Natural killer cell (primary cell): ENCODE data around the gene TTC7B. TPM values are rescaled to one million over a fixed set of nuclear protein-coding genes. Genes with fewer than 3 reads are reported as not detected.

Experiments used
- ATAC-seq, 3 donors: fragments of 150-1000 bp in 2 of 3; fragments of 200-7000 bp in 1 of 3; cut with Tn5 transposase; 1 replicate in 1 of 3; 2 replicates in 2 of 3; pipeline ENCODE4 v1.10.0; 2021; ENCODE audit warnings: mild to moderate bottlenecking in 2 of 3, moderate library complexity in 2 of 3
- DNase-seq, 2 donors: peaks; one replicate each; pipeline versions ENCODE4 v3.0.0 to v3.0.0-alpha.2; 2013 to 2021; ENCODE audit warnings: mixed read lengths in 1 of 2
- H3K27ac ChIP-seq: one replicate; pipeline ENCODE4 v1.5.1; 2013; ENCODE audit warnings: mild to moderate bottlenecking, low read length
- H3K27me3 ChIP-seq: one replicate; pipeline ENCODE4 v1.6.1; 2013; ENCODE audit warnings: low read length; ENCODE audit not compliant: control insufficient read depth, insufficient read depth
- H3K36me3 ChIP-seq: one replicate; pipeline ENCODE4 v1.6.1; 2013; ENCODE audit warnings: low read length; ENCODE audit not compliant: control insufficient read depth, insufficient read depth
- H3K4me1 ChIP-seq: one replicate; pipeline ENCODE4 v1.6.1; 2013; ENCODE audit warnings: low read length; ENCODE audit not compliant: control insufficient read depth, insufficient read depth
- H3K4me3 ChIP-seq: one replicate; pipeline ENCODE4 v1.5.1; 2013; ENCODE audit warnings: low read length
- H3K9me3 ChIP-seq: one replicate; pipeline ENCODE4 v1.6.1; 2013; ENCODE audit warnings: low read length; ENCODE audit not compliant: control insufficient read depth, insufficient read depth
- H3K27ac Mint-ChIP-seq, 2 donors: one replicate each; pipeline ENCODE4 v1.8.0; 2022; ENCODE audit warnings: mild to moderate bottlenecking in 2 of 2, mixed read lengths in 2 of 2, moderate library complexity in 1 of 2
- H3K27me3 Mint-ChIP-seq, 2 donors: one replicate each; pipeline ENCODE4 v1.8.0; 2022; ENCODE audit warnings: low read depth in 2 of 2, mixed read lengths in 2 of 2
- H3K36me3 Mint-ChIP-seq: one replicate; pipeline ENCODE4 v1.8.0; 2022; ENCODE audit warnings: mixed read lengths
- H3K4me1 Mint-ChIP-seq, 2 donors: one replicate each; pipeline ENCODE4 v1.8.0; 2022; ENCODE audit warnings: mixed read lengths in 2 of 2
- H3K4me3 Mint-ChIP-seq: one replicate; pipeline ENCODE4 v1.8.0; 2022; ENCODE audit warnings: mild to moderate bottlenecking, moderate library complexity, mixed read lengths
- H3K9me3 Mint-ChIP-seq, 2 donors: one replicate each; pipeline ENCODE4 v1.8.0; 2022; ENCODE audit warnings: mixed read lengths in 2 of 2
- WGBS: methylation state at CpG from one replicate; pipeline ENCODE4 v1.1.7; 2013; ENCODE audit warnings: missing lambda C conversion rate; ENCODE audit not compliant: insufficient coverage; 5-methylcytosine and 5-hydroxymethylcytosine counted together
- intact Hi-C: fragments of 100-400 bp; cut with micrococcal nuclease; formaldehyde crosslinking; loops from one replicate; pipeline ENCODE4 v1.14.2; 2022
- total RNA-seq, 4 donors: library from RNA; stranded (reverse); fragments of 120-200 nt in 1 of 4; gene quantifications; one replicate each; pipeline versions ENCODE4 v1.2.3 to v1.2.4, GENCODE V29; 2013 to 2022
- TF ChIP-seq, protein P1 (sequence below): fragments of 200-600 bp; IDR thresholded peaks from one replicate; pipeline ENCODE4 v1.8.0; 2022; ENCODE audit warnings: antibody characterized with exemption

Gene TTC7B
- total RNA-seq, 3 donors from 2014 or later (not counting 1 experiment from before 2014, with no cell fraction given): 1.7 to 17.2 (median 5.9) TPM

- no peaks in the 10 kb centered on the region for H3K36me3 ChIP-seq
- DNase-seq (no peak), ATAC-seq (no peak)
- no peak overlapping the region for H3K4me3 ChIP-seq
- intact Hi-C loops: no loop called here
- H3K9me3 ChIP-seq: no peaks in the 10 kb centered on the region
- no peaks in the 10 kb centered on the region for H3K4me1 ChIP-seq
- TF ChIP-seq, protein P1, sequence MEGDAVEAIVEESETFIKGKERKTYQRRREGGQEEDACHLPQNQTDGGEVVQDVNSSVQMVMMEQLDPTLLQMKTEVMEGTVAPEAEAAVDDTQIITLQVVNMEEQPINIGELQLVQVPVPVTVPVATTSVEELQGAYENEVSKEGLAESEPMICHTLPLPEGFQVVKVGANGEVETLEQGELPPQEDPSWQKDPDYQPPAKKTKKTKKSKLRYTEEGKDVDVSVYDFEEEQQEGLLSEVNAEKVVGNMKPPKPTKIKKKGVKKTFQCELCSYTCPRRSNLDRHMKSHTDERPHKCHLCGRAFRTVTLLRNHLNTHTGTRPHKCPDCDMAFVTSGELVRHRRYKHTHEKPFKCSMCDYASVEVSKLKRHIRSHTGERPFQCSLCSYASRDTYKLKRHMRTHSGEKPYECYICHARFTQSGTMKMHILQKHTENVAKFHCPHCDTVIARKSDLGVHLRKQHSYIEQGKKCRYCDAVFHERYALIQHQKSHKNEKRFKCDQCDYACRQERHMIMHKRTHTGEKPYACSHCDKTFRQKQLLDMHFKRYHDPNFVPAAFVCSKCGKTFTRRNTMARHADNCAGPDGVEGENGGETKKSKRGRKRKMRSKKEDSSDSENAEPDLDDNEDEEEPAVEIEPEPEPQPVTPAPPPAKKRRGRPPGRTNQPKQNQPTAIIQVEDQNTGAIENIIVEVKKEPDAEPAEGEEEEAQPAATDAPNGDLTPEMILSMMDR: no peak
- no peak overlapping the region for H3K27ac Mint-ChIP-seq
- H3K36me3 Mint-ChIP-seq: no peaks in the 10 kb centered on the region
- no peak overlapping the region for H3K27ac ChIP-seq
- H3K4me1 Mint-ChIP-seq: no peaks in the 10 kb centered on the region
- 94% methylated on average over 12 of the region's 12 CpGs for WGBS
- H3K27me3 ChIP-seq: no peaks in the 10 kb centered on the region
- H3K4me3 Mint-ChIP-seq: no peak overlapping the region
- no peaks in the 10 kb centered on the region for H3K27me3 Mint-ChIP-seq
- no peaks in the 10 kb centered on the region for H3K9me3 Mint-ChIP-seq
These were observed 232.2 kb downstream of the TTC7B start for GRCh38 chr14:90583916-90584605.

GRCh38 chr14:90583427-90583826 lies 232.8 kb downstream of the TTC7B start:
- H3K4me3 Mint-ChIP-seq: no peak overlapping the region
- Histone ChIP-seq H3K9me3 (no peaks in the 10 kb centered on the region), H3K4me3 (no peak overlapping the region), H3K27ac (no peak overlapping the region), H3K36me3 (no peaks in the 10 kb centered on the region), H3K4me1 (no peaks in the 10 kb centered on the region), H3K27me3 (no peaks in the 10 kb centered on the region)
- no peaks in the 10 kb centered on the region for H3K9me3 Mint-ChIP-seq
- intact Hi-C loops: no loop called here
- no peak overlapping the region for H3K27ac Mint-ChIP-seq
- WGBS: 93% methylated on average over 4 of the region's 4 CpGs
- H3K27me3 Mint-ChIP-seq: no peaks in the 10 kb centered on the region
- no peak for DNase-seq
- no peaks in the 10 kb centered on the region for H3K36me3 Mint-ChIP-seq
- TF ChIP-seq, protein P1: no peak
- no peaks in the 10 kb centered on the region for H3K4me1 Mint-ChIP-seq
- ATAC-seq: no peak

DNA sequence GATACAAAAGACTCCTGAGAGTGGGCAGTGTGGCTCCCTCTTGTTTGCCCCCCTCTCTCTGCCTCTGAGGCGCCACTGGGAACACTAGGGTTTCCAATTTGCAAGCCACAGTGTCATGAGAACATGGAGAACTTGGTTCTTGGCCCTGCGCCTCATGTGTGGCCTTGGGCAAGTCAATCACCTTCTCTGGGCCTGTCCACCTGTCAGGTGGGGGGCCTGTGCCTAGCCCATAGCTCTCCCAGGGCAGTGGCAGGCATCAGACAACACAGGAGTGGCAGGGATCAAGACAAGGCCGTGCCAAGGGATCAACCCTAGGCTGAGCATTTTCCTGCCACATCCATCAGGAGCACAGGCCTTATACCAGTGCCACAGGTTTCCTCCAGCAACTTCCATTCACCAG lies 234.1 kb downstream of the TTC7B start:
- Mint-ChIP-seq H3K9me3 (no peaks in the 10 kb centered on the region), H3K27me3 (no peaks in the 10 kb centered on the region), H3K4me1 (no peaks in the 10 kb centered on the region), H3K27ac (no peak overlapping the region), H3K36me3 (no peaks in the 10 kb centered on the region), H3K4me3 (no peak overlapping the region)
- no peak for ATAC-seq
- Histone ChIP-seq H3K27ac (no peak overlapping the region), H3K36me3 (no peaks in the 10 kb centered on the region), H3K4me1 (no peaks in the 10 kb centered on the region), H3K4me3 (no peak overlapping the region), H3K9me3 (no peaks in the 10 kb centered on the region), H3K27me3 (no peaks in the 10 kb centered on the region)
- intact Hi-C loops: no loop called here
- no peak for DNase-seq
- 86% methylated on average over 3 of the region's 3 CpGs for WGBS
- TF ChIP-seq, protein P1: no peak

DNA sequence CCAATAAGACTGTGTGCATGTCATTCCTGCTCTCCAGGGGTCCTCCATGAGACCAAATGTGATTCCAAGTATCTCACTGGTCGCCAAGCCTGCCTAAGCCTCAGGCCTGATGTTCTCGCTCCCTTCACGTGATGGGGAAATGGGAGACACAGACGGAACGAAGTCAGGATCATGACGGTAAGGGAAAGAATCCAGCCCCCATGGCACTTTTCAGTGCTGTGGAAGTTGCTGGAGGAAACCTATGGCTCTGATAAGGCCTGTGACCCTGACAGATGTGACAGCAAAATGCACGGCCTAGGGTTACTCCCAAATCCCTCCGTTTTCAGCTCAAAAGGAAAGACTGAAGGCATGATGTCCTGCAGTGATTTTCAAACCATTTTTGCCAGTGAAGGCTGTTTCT lies 234.5 kb downstream of the TTC7B start:
- 89% methylated on average over 8 of the region's 8 CpGs for WGBS
- Histone ChIP-seq H3K4me1 (no peaks in the 10 kb centered on the region), H3K27me3 (no peaks in the 10 kb centered on the region), H3K9me3 (no peaks in the 10 kb centered on the region), H3K36me3 (no peaks in the 10 kb centered on the region), H3K27ac (no peak overlapping the region), H3K4me3 (no peak overlapping the region)
- ATAC-seq: no peak
- no peaks in the 10 kb centered on the region for H3K9me3 Mint-ChIP-seq
- no peak overlapping the region for H3K4me3 Mint-ChIP-seq
- no peaks in the 10 kb centered on the region for H3K36me3 Mint-ChIP-seq
- DNase-seq: no peak
- H3K27me3 Mint-ChIP-seq: no peaks in the 10 kb centered on the region
- H3K27ac Mint-ChIP-seq: no peak overlapping the region
- no peaks in the 10 kb centered on the region for H3K4me1 Mint-ChIP-seq
- TF ChIP-seq, protein P1: no peak
- intact Hi-C loops: no loop called here
